Measurements from ENCODE around the gene HSPA12B. TPM values are rescaled to one million over a fixed set of nuclear protein-coding genes. Genes with fewer than 3 reads are reported as not detected.

Gene HSPA12B
- total and polyA plus RNA-seq, 2 of the 13 experiments (the other 11 are each of a cell fraction or from before 2014, with no cell fraction given) = 0.01 TPM; not detected in 1

DNA sequence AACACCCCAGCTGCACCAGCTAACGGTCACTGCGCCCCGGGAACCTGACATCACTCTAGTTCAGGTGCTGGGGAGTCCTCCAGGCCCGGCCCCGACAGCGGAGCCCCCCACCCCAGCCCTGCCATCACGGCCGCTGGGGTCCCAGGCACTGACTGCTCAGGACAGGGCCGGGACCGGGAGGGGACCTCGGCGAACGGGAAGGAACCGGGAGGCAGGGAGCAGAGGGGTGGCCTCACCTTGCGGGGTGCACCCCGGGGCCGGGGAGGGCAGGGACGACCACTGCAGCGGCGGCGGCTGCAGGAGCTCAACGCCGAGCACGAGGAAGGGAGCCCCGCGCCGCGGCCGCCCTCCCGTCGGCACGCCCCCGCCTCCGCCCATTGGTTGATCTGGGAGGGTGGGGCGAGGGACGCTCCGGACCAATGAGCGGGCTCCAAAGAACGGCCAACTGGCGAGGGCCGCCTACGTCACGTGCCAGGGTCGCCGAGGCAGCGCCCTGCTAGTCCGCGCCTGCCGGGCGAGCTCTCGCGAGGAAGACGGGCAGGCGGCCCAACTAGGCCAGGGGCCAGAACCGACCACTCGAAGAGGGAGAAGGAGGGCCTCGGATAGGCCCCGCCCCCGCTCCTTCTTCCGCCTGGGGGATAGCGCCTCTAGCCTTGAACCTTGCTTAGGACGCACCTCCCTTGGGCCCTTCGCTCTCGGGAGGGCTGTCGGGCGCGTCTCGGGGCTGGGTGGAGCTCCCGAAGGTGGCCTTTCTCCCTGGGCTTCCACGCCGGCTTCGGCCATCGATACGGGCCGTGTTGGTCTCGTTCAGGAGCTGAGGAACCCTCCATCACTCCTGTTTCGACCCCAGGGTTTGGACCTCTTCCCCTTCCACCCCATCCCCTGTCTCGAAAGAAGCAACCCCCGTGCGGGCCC, 35.2 kb downstream of the HSPA12B start, which contains the start of gene ADISSP (continued):
- TF ChIP-seq ZNF280D (CRISPR knock-in tag; IDR thresholded peaks at IDR 0.05) (peak; percentile 29; the same call in 1 of the 2 replicates), HNRNPLL (IDR thresholded peaks at IDR 0.05; ENCODE audit: low read depth, low read length, poor library complexity, severe bottlenecking) (peak; percentile 50), YEATS4 (CRISPR knock-in tag; IDR thresholded peaks at IDR 0.05; ENCODE audit: borderline replicate concordance) (peak; percentile 92), ZNF547 (CRISPR knock-in tag; IDR thresholded peaks at IDR 0.05) (peak; percentile 92), CREBL2 (CRISPR knock-in tag; IDR thresholded peaks at IDR 0.05; ENCODE audit: borderline replicate concordance) (peak; percentile 94; the same call in 1 of the 2 replicates), ZNF367 (CRISPR knock-in tag; IDR thresholded peaks at IDR 0.05; ENCODE audit: borderline replicate concordance) (no peak), MTERF4 (CRISPR knock-in tag; IDR thresholded peaks at IDR 0.05) (peak; percentile 99), HOXA5 (CRISPR knock-in tag; IDR thresholded peaks at IDR 0.05) (peak; percentile 90; the same call in 1 of the 2 replicates), HNRNPUL1 (IDR thresholded peaks at IDR 0.05; ENCODE audit: low read depth, low read length) (no peak), SRSF9 (IDR thresholded peaks at IDR 0.05; ENCODE audit: borderline replicate concordance, insufficient read depth, low read depth, low read length, poor library complexity, severe bottlenecking) (no peak), ZBTB1 (CRISPR knock-in tag; IDR thresholded peaks at IDR 0.05; ENCODE audit: borderline replicate concordance) (no peak; the same call in 1 of the 2 replicates), ZNF138 (CRISPR knock-in tag; IDR thresholded peaks at IDR 0.05; ENCODE audit: low read depth) (peak; percentile 94; the same call in 1 of the 2 replicates), ZFP36 (IDR thresholded peaks at IDR 0.05; ENCODE audit: borderline replicate concordance, low read depth, low read length, partially characterized antibody) (no peak), GLI4 (CRISPR knock-in tag; IDR thresholded peaks at IDR 0.05; ENCODE audit: borderline replicate concordance) (peak; percentile 92), NCOA2 (CRISPR knock-in tag; IDR thresholded peaks at IDR 0.05) (peak; percentile 28; the same call in 1 of the 2 replicates), RERE (CRISPR knock-in tag; IDR thresholded peaks at IDR 0.05; ENCODE audit: low read depth) (0 out of 2 replicates have a peak, but pooled peaks have one; percentile 39)

Data from HepG2 (cell line).